Ureter (tissue), 1 donor: Measurements from ENCODE around the gene ZNF503. TPM values are rescaled to one million over a fixed set of nuclear protein-coding genes. Genes with fewer than 3 reads are reported as not detected.

Experiments
- DNase-seq: peaks from one replicate; pipeline ENCODE4 v3.0.0-alpha.2; 2020; ENCODE audit warnings: low spot score
- total RNA-seq: library from RNA; stranded (reverse); gene quantifications from one replicate; pipeline ENCODE4 v1.2.4, GENCODE V29; 2023
- donor health status: DM: yes; HTN: yes; CAD: no.

ZNF503 gene
- total RNA-seq, 1 donor from 2014 or later = 25.2 TPM

GRCh38 chr10:75431180-75432111, 29.9 kb upstream of the ZNF503 start, which contains the start of gene LRMDA:
Gene LRMDA (plus strand): TSS chr10:75431624.
- peak; percentile 50 for DNase-seq

GRCh38 chr10:75430000-75430763, 28.6 kb upstream of the ZNF503 start:
- peak; percentile 79 for DNase-seq

GRCh38 chr10:75429159-75429827, 27.7 kb upstream of the ZNF503 start:
- DNase-seq = no peak

- DNase-seq = no peak
Measured at GRCh38 chr10:75428434-75429158, 27.0 kb upstream of the ZNF503 start.

GRCh38 chr10:75427951-75428350, 26.4 kb upstream of the ZNF503 start:
- no peak for DNase-seq

GRCh38 chr10:75426880-75427279, 25.3 kb upstream of the ZNF503 start:
- DNase-seq = no peak

- DNase-seq = no peak
Measured at GRCh38 chr10:75425291-75426079, 23.9 kb upstream of the ZNF503 start.

- no peak for DNase-seq
Measured at GRCh38 chr10:75424571-75424970, 23.0 kb upstream of the ZNF503 start.

- no peak for DNase-seq
Measured at GRCh38 chr10:75422913-75423312, 21.3 kb upstream of the ZNF503 start.

GRCh38 chr10:75418712-75419111, 17.1 kb upstream of the ZNF503 start:
- DNase-seq = no peak

GRCh38 chr10:75418293-75418692, 16.7 kb upstream of the ZNF503 start:
- DNase-seq = no peak

- DNase-seq = no peak
Measured at GRCh38 chr10:75417522-75417927, 16.0 kb upstream of the ZNF503 start.

GRCh38 chr10:75414527-75414926, 13.0 kb upstream of the ZNF503 start:
- DNase-seq = no peak

GRCh38 chr10:75410132-75411005, 8.8 kb upstream of the ZNF503 start:
- no peak for DNase-seq

GRCh38 chr10:75408911-75409885, 7.6 kb upstream of the ZNF503 start:
- peak; percentile 83 for DNase-seq

- no peak for DNase-seq
Measured at GRCh38 chr10:75408509-75408875, 6.9 kb upstream of the ZNF503 start.

GRCh38 chr10:75407713-75408508, 6.3 kb upstream of the ZNF503 start:
- no peak for DNase-seq
